Hepatocyte (in vitro differentiated cells): ENCODE results near the gene COX8A. TPM values are rescaled to one million over a fixed set of nuclear protein-coding genes. Genes with fewer than 3 reads are reported as not detected.

Experiments
- DNase-seq: peaks from one replicate; pipeline ENCODE4 v3.0.0-alpha.2; 2016; ENCODE audit warnings: low spot score
- H2AFZ ChIP-seq: fragments of 200-600 bp; sonication (generic); 2 replicates; pipeline ENCODE4 v1.6.0; 2016; ENCODE audit warnings: antibody characterized with exemption, mild to moderate bottlenecking
- H3K27ac ChIP-seq: fragments of 200-600 bp; sonication (generic); 2 replicates; pipeline ENCODE4 v1.5.1; 2016; ENCODE audit warnings: mild to moderate bottlenecking
- H3K27me3 ChIP-seq: fragments of 200-600 bp; sonication (generic); 2 replicates; pipeline ENCODE4 v1.6.1; 2016
- H3K36me3 ChIP-seq: fragments of 200-600 bp; sonication (generic); replicated peaks from 2 replicates; pipeline ENCODE4 v1.5.1; 2016; ENCODE audit warnings: low read depth; ENCODE audit not compliant: insufficient read depth
- H3K4me1 ChIP-seq: fragments of 200-600 bp; sonication (generic); 2 replicates; pipeline ENCODE4 v1.5.1; 2016; ENCODE audit warnings: mild to moderate bottlenecking, moderate library complexity; ENCODE audit not compliant: insufficient read depth
- H3K4me2 ChIP-seq: fragments of 200-600 bp; sonication (generic); 2 replicates; pipeline ENCODE4 v1.6.0; 2016
- H3K4me3 ChIP-seq: fragments of 200-600 bp; sonication (generic); 2 replicates; pipeline ENCODE4 v1.5.1; 2016; ENCODE audit warnings: mild to moderate bottlenecking
- H3K79me2 ChIP-seq: fragments of 200-600 bp; sonication (generic); 2 replicates; pipeline ENCODE4 v1.6.0; 2017; ENCODE audit warnings: mild to moderate bottlenecking
- H3K9me2 ChIP-seq: fragments of 200-600 bp; sonication (generic); replicated peaks from 2 replicates; pipeline ENCODE4 v1.6.0; 2017; ENCODE audit warnings: mild to moderate bottlenecking; ENCODE audit not compliant: insufficient read depth
- H3K9me3 ChIP-seq: fragments of 200-600 bp; sonication (generic); 2 replicates; pipeline ENCODE4 v1.5.1; 2016; ENCODE audit warnings: low read depth, mild to moderate bottlenecking
- H4K20me1 ChIP-seq: fragments of 200-600 bp; sonication (generic); 2 replicates; pipeline ENCODE4 v1.6.0; 2016; ENCODE audit warnings: mild to moderate bottlenecking; ENCODE audit not compliant: insufficient read depth, poor library complexity, severe bottlenecking
- CTCF ChIP-seq: fragments of 200-600 bp; sonication (generic); IDR thresholded peaks from 2 replicates; pipeline ENCODE4 v1.5.1; 2016; ENCODE audit warnings: antibody characterized with exemption, mild to moderate bottlenecking; ENCODE audit not compliant: poor library complexity
- EZH2 ChIP-seq: fragments of 200-600 bp; sonication (generic); IDR thresholded peaks from 2 replicates; pipeline ENCODE4 v1.6.1; 2016; ENCODE audit warnings: antibody characterized with exemption, mild to moderate bottlenecking, borderline replicate concordance
- EZH2phosphoT487 ChIP-seq: fragments of 200-600 bp; sonication (generic); IDR thresholded peaks from one replicate; pipeline ENCODE4 v1.6.1; 2018; ENCODE audit warnings: antibody characterized with exemption, mild to moderate bottlenecking, low read depth, moderate library complexity; ENCODE audit not compliant: unreplicated experiment, severe bottlenecking
- WGBS: methylation state at CpG from one replicate; pipeline ENCODE4 v1.1.6; 2016; ENCODE audit warnings: low lambda C conversion rate; ENCODE audit errors: missing lambda C conversion rate; 5-methylcytosine and 5-hydroxymethylcytosine counted together
- polyA plus RNA-seq: library from polyadenylated mRNA; unstranded; fragments of >200 nt; fragmentation: Nextera tagmentation; extraction: Ambion mirVana; gene quantifications from 2 replicates; pipeline ENCODE4 v1.2.1, GENCODE V29; 2016
- total RNA-seq: library from RNA; depleted of rRNA; stranded (reverse); fragments of >200 nt; gene quantifications from 2 replicates; pipeline ENCODE4 v1.2.3, GENCODE V29; 2014

COX8A gene
- total and polyA plus RNA-seq, 2 experiments from 2014 or later: 430 to 463 TPM

DNA sequence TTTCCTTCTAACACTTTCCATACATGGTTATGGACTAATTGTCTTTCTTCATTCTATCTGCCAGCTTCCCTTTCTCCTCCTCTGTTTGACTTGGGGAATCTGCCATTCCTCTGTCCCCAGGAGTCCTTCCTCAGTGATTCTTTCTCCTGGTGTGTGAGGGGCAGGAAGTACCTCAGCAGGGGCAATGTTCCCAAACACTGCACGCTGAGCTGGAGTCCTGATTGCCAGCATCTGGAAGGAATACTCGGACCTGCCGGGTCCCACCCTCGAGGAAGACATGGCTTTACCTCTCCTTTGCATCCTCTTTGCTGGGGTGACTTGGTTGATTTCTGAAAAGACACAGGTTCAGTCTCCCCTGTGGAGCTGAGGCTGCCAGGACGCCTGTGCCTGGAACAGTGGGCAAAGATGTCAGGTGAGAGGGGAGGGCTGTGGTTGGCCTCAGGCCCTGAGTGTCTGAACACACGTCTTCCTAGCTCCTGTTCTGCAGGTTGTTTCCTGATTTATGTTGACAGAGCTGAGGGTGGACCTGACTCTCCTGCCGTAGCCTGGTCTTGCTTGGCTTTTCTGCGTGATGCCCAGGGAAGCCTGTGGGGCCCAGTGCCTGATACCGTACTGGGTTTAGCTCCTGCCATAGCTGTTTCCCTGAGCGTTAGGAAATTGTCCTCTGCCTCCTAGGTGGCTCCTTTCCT is 4.3 kb downstream of the COX8A start:
- WGBS: 73% methylated on average over 10 of the region's 10 CpGs
- Histone ChIP-seq H4K20me1 (peaks cover 12% of the 10 kb centered on the region), H3K4me3 (no peak overlapping the region), H3K9me3 (no peaks in the 10 kb centered on the region), H2AFZ (no peak overlapping the region), H3K79me2 (peaks cover 67% of the 10 kb centered on the region), H3K27ac (no peak overlapping the region), H3K27me3 (no peaks in the 10 kb centered on the region), H3K9me2 (no peaks in the 10 kb centered on the region), H3K36me3 (no peaks in the 10 kb centered on the region), H3K4me1 (peaks cover 15% of the 10 kb centered on the region), H3K4me2 (no peak overlapping the region)
- TF ChIP-seq EZH2phosphoT487 (no peak), CTCF (no peak), EZH2 (no peak)
- no peak for DNase-seq

DNA sequence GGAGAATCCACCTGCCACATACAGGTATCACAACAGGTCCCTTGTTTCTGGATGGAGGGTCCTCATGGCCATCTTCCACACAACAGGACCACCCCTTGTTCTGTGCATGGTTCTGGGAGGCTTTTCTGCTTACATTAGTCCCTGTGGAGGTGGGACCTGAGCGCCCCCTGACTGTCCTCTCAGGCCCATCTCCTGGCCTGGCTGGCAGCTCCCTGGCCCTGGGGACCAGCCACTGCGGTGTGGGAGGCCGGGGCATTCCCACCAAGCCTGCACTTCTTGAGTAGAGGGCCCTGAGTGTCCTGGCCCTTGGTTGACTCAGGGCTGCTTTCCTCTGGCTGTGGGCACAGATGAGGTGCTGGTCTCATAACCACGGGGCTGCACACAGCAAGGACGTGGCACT is 5.0 kb downstream of the COX8A start:
- Histone ChIP-seq H3K9me3 (no peaks in the 10 kb centered on the region), H3K36me3 (no peaks in the 10 kb centered on the region), H3K9me2 (no peaks in the 10 kb centered on the region), H3K4me3 (no peak overlapping the region), H3K27ac (no peak overlapping the region), H4K20me1 (peaks cover 12% of the 10 kb centered on the region), H3K79me2 (peaks cover 75% of the 10 kb centered on the region), H3K4me2 (no peak overlapping the region), H2AFZ (no peak overlapping the region), H3K4me1 (peaks cover 15% of the 10 kb centered on the region), H3K27me3 (no peaks in the 10 kb centered on the region)
- TF ChIP-seq EZH2 (no peak), CTCF (no peak), EZH2phosphoT487 (no peak)
- DNase-seq: no peak
- WGBS: 94% methylated on average over 5 of the region's 5 CpGs

GRCh38 chr11:63985812-63986155 is 11.4 kb downstream of the COX8A start:
- Histone ChIP-seq H4K20me1 (peaks cover 11% of the 10 kb centered on the region), H3K4me1 (peaks cover 14% of the 10 kb centered on the region), H3K36me3 (no peaks in the 10 kb centered on the region), H3K27ac (peak overlapping the region; percentile 97), H3K9me3 (no peaks in the 10 kb centered on the region), H3K4me2 (peak overlapping the region; percentile 91), H3K79me2 (peaks cover 64% of the 10 kb centered on the region), H2AFZ (peak overlapping the region; percentile 84), H3K27me3 (no peaks in the 10 kb centered on the region), H3K9me2 (no peaks in the 10 kb centered on the region), H3K4me3 (peak overlapping the region; percentile 91)
- DNase-seq: no peak
- WGBS: 20% methylated on average over 18 of the region's 18 CpGs
- TF ChIP-seq EZH2 (no peak), CTCF (no peak), EZH2phosphoT487 (no peak)
